IPS-NIHi11 (cell line): Measurements from ENCODE around the gene OR52K1.
"Not testable (repeated sequence)": the region's sequence is repeated elsewhere in the genome, so short reads cannot be mapped to it uniquely, and the experiment has no call there.

Experiments used
- DNase-seq: peaks from one replicate; pipeline ENCODE4 v3.0.0; 2012; ENCODE audit warnings: mixed read lengths, low spot score

OR52K1 gene

DNA sequence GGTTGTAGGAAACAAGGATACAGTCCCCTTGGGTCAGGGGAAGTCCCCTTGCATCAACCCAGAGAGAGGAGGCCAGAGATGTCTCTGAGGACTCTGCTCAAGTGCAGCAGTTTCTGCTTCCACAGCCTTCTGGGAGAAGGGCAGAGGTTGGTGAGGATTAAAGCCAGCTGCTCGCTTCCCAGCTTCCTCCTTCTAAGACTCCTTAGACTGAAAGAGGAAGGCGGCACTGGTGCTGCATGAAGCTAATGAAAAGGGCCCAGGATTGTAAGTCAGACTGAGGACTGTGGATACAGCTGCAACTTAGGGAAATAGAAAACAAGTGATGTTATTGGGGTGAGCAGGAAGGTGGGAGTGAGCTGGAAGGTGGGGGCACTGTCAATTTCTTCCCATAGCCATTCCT lies at the start of gene OR52K1:
Gene OR52K1 (plus strand): TSS at position 202 of the 400 bp plus-strand sequence. CDS start 6,255 bp downstream, outside the sequence.
- DNase-seq = no peak

GRCh38 chr11:4433856-4434255 lies 48.6 kb upstream of the OR52K1 start:
- no peak for DNase-seq

- no peak for DNase-seq
Measured at GRCh38 chr11:4436411-4436810, 46.0 kb upstream of the OR52K1 start.

- DNase-seq = no peak
Measured at GRCh38 chr11:4441515-4441914, 40.9 kb upstream of the OR52K1 start.

- DNase-seq = no peak
Measured at GRCh38 chr11:4443232-4443891, 39.1 kb upstream of the OR52K1 start.

DNA sequence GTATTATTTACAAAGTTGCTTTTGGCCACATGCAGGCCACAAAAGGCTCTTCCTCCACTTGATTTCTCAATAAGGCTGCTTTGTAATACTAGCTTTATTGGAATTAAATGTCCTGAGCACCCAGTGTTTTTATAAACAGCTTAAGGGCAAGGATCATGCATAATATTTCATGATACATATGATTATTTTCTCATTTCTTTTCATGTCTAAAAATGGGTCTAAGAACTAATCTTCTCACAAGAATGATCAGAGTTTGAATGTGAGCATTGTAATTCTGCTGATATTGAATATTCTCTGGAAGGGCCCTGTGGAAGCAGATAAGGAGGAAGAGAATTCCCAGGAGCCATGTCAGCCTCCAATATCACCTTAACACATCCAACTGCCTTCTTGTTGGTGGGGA lies 33.5 kb upstream of the OR52K1 start, which contains the start of gene OR52K2:
Gene OR52K2 (plus strand): TSS at position 301 of the 400 bp plus-strand sequence. CDS start 45 bp downstream, at position 346.
- no peak for DNase-seq

DNA sequence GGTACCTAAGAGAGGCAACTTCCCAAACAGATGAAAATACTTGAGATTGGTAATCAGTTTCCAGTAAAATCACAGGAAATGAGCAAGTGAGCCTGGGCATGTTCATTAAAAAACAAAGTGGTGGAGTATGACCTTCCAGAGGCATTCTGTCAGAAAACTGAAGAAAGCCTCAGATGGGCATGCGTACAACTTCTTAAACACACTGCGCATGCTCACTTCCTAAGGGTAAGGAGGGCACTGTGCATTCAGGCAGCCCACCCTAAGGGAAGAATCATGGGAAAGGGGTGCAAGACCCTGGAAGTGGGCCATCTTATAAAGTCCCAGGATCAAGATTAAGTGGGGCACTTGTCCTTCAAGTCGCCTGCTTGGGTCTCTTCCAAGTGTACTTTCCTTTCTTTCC lies 29.3 kb upstream of the OR52K1 start:
- no peak for DNase-seq

DNA sequence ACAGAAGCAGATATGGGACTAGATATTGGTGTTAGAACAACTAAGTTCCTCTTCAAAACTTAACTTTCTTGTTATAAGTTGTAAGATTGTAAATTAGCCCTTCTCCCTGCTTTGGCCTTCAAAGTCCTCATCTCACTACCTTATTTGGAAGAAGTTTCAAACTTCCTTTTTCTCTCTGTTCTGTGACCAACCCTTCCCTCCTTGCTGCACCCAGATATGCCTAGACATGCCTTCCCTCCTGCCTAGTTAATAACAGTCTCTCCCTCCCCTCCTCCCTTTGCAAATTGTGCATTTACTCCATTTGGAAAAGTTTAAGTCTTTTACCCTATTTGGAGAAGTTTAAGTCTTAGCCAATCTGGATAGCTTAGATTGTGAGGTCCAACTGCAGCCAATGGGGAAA lies 28.4 kb upstream of the OR52K1 start:
- no peak for DNase-seq

- no peak for DNase-seq
Measured at GRCh38 chr11:4455419-4455818, 27.0 kb upstream of the OR52K1 start.

- DNase-seq = no peak
Measured at GRCh38 chr11:4459500-4459899, 22.9 kb upstream of the OR52K1 start.

DNA sequence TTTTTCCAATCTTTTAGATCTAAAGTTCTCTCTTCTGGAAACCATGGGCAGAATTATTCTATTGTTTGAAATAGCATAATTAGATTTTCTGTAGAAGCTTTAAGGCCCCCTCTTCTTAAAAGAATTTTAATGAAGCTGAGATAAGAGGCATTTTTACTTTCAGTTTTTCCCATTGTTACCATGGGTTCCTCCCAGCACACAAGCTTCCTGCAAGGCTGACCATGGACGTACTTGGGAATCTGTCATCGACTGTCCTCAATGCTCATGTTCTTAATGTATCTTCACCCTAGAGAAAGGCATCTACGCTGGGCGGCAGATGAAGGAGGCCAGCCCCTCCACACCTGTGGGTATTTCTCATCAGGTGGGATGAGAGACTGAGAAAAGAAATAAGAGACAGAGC lies 22.3 kb upstream of the OR52K1 start:
- DNase-seq = no peak

DNA sequence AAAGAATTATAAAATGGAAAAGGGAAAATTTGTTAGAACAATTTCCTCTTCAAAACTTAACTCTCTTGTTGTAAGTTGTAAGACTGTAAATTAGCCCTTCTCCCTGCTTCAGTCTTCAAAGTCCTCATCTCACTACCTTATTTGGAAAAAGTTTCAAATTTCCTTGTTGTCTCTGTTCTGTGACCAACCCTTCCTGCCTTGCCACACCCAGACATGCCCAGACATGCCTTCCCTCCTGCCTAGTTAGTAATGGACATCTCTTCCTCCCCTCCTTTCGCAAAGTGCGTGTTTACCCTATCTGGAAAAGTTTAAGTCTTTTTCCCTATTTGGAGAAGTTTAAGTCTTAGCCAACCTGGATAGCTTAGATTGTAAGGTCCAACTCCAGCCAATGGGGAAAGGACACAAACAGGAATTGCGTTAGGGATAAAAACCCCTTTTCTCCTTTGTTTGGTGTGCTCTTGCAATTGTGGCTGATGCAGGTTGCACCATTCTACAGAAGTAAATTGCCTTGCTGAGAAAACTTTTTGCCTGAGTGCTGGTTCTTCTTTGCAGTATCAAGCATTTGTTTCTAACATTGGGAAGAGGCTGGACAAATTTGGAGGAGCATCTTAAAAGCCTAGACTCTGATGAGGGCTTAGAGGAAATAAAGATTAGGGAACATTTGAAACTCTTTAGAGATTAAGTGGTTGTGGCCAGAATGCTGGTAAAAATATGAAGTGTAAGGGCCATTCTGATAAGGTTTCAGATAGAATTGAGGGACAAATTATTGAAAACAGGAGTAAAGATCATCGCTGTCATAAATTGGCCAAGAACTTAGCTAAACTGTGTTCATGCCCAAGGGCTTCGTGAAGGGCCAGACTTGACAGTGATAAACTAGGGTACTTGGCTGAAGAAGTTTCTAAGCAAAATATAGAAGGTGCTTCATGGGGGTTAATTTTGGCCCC lies 18.0 kb upstream of the OR52K1 start:
- no peak for DNase-seq

DNA sequence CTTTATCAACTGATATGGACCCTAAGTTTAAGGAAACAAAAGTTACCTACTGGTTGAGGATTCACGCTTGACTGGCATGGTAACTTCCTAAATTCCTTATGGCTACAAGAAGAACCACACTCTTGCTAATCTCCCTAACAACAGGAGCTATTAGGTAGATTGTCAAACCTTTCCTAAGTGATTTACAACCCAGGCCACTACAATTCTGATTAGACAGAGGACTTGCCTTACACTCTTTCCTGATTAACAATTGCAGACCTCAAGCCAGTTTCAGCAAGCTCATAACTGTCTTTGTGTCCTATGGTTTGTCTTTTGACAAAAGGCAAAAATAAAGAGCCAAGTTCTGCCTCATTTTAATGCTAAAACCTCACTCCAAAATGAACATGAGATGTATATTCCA lies 17.0 kb upstream of the OR52K1 start:
- no peak for DNase-seq

- DNase-seq = peak; percentile 27
Measured at GRCh38 chr11:4466131-4466870, 16.1 kb upstream of the OR52K1 start.

DNA sequence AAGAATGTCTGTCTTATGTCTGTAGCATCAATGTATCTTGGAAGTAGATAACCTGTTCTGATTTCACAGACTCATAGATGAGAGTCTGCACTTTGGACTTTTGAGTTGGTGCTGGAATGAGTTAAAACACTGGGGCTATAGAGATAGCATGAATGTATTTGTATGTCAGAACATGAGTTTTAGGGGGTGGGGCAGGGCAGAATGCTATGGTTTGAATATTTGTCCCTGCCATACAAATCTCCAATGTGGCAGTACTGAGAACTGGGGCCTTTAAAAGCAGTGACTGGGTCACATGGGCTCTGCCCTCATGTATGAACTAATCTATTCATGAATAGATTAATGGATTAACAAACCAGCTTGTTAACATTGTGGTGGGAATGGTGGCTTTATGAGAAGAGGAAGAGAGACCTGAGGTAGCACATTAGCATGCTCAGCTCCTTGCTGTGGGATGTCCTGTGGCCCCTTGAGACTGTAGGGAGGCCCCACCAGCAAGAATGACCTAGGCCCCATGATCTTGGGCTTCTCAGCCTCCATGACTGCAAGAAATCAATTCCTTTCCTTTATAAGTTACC lies 15.5 kb upstream of the OR52K1 start:
- no peak for DNase-seq

- DNase-seq = no peak
Measured at GRCh38 chr11:4467811-4468606, 14.4 kb upstream of the OR52K1 start.

DNA sequence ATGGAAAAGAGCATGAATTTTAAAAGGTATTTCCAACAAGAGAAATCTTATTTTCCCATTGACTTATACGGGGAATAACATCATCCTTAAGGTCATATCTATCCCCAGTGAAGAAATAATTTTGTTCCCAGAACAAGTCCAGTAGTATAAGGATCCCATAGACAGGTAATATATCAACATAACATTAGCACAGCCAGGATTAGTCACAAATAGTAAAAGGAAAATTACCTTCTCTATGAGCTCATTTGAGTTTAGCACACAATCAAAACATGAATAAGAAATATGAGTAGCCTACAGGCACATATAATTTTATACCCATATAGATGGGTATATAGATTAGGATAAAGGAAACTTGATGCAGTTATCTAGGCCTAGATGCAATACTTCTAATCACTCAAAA lies 2.8 kb upstream of the OR52K1 start:
- no peak for DNase-seq

GRCh38 chr11:4480577-4481239 lies 1.7 kb upstream of the OR52K1 start:
- DNase-seq = no peak

DNA sequence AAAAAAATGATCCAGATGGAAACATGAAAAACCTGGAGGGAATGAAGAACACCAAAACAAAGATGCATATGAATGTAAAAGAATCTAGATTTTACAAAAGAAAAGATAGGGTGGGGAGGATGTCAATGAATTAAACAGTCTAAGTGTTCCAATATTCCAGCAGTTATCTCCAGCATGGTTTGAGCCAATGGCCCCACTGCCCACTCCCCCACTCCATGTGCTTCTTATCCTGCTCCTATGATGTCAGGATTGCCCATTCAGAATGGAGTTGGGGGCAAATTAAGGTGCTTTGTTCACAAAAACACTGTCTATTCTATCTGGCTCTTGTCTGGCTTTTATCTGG lies 1.2 kb upstream of the OR52K1 start:
- no peak for DNase-seq

DNA sequence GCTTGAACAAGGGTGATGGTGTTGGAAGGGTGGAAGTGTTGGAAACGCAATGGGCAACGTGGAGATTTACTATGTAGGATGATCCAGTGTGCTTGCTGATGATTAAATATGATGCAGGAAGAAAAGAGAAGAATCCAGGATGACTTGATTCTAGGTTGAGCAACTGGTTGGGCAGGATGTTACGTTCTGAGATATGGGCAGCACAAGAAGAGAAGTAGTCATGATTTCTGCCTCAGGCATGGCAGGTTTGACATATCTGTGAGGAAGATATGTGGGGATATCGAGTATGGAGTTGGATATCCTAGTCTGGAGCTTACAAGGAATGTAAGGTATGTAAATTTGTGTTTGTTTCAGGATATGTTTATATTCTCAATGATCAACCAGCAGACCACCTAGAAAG lies 1.9 kb downstream of the OR52K1 start:
- DNase-seq = no peak

DNA sequence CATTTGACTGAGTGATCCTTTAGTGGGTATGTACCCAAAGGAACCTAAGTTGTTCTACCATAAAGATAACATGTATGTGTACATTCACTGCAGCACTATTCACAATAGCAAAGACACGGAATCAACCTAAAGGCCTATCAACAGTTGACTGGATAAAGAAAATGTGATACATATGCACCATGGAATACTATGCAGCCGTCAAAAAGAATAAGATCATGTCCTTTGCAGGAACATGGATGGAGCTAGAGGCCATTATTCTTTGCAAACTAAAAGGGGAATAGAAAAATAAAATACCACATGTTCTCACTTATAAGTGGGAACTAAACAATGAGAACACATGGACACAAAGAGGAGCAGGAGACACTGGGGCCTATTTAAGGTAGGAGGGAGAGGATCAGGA lies 9.0 kb downstream of the OR52K1 start:
- not testable (repeated sequence) for DNase-seq
